ENCODE results near the gene GRHL1.
"Not testable (repeated sequence)": the region's sequence is repeated elsewhere in the genome, so short reads cannot be mapped to it uniquely, and the experiment has no call there.

Gene GRHL1

GRCh38 chr2:10010861-10011605 is 59.5 kb downstream of the GRHL1 start:
- not testable (repeated sequence) for ATAC-seq

GRCh38 chr2:10011606-10012325 is 60.3 kb downstream of the GRHL1 start:
- not testable (repeated sequence) for ATAC-seq

- not testable (repeated sequence) for ATAC-seq
Measured at GRCh38 chr2:10012366-10012962, 61.0 kb downstream of the GRHL1 start.

- no peak for ATAC-seq
Measured at GRCh38 chr2:10012963-10013461, 61.5 kb downstream of the GRHL1 start.

GRCh38 chr2:10013651-10014417 is 62.3 kb downstream of the GRHL1 start:
- not testable (repeated sequence) for ATAC-seq

GRCh38 chr2:10014418-10015190 is 63.1 kb downstream of the GRHL1 start:
- ATAC-seq: no peak

GRCh38 chr2:10015376-10015989 is 64.0 kb downstream of the GRHL1 start:
- ATAC-seq: not testable (repeated sequence)

GRCh38 chr2:10016001-10016801 is 64.7 kb downstream of the GRHL1 start:
- ATAC-seq: no peak

- ATAC-seq: no peak
Measured at GRCh38 chr2:10016802-10017258, 65.3 kb downstream of the GRHL1 start.

- no peak for ATAC-seq
Measured at GRCh38 chr2:10017313-10017941, 65.9 kb downstream of the GRHL1 start.

GRCh38 chr2:10019174-10019573 is 67.7 kb downstream of the GRHL1 start:
- no peak for ATAC-seq

- ATAC-seq: no peak
Measured at GRCh38 chr2:10019602-10020400, 68.3 kb downstream of the GRHL1 start.

- ATAC-seq: no peak
Measured at GRCh38 chr2:10022041-10022421, 70.5 kb downstream of the GRHL1 start.

- no peak for ATAC-seq
Measured at GRCh38 chr2:10022445-10022844, 71.0 kb downstream of the GRHL1 start.

- ATAC-seq: no peak
Measured at GRCh38 chr2:10022966-10023662, 71.6 kb downstream of the GRHL1 start.

- no peak for ATAC-seq
Measured at GRCh38 chr2:10026940-10027569, 75.6 kb downstream of the GRHL1 start.

GRCh38 chr2:10027660-10028330 is 76.3 kb downstream of the GRHL1 start:
- no peak for ATAC-seq
